ENCODE measurements around the gene NPDC1. TPM values are rescaled to one million over a fixed set of nuclear protein-coding genes. Genes with fewer than 3 reads are reported as not detected.

NPDC1 gene, protein sequence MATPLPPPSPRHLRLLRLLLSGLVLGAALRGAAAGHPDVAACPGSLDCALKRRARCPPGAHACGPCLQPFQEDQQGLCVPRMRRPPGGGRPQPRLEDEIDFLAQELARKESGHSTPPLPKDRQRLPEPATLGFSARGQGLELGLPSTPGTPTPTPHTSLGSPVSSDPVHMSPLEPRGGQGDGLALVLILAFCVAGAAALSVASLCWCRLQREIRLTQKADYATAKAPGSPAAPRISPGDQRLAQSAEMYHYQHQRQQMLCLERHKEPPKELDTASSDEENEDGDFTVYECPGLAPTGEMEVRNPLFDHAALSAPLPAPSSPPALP
- 9.5 and 11.6 TPM in 2 replicates for total RNA-seq (ENCODE audit: low replicate concordance)

DNA sequence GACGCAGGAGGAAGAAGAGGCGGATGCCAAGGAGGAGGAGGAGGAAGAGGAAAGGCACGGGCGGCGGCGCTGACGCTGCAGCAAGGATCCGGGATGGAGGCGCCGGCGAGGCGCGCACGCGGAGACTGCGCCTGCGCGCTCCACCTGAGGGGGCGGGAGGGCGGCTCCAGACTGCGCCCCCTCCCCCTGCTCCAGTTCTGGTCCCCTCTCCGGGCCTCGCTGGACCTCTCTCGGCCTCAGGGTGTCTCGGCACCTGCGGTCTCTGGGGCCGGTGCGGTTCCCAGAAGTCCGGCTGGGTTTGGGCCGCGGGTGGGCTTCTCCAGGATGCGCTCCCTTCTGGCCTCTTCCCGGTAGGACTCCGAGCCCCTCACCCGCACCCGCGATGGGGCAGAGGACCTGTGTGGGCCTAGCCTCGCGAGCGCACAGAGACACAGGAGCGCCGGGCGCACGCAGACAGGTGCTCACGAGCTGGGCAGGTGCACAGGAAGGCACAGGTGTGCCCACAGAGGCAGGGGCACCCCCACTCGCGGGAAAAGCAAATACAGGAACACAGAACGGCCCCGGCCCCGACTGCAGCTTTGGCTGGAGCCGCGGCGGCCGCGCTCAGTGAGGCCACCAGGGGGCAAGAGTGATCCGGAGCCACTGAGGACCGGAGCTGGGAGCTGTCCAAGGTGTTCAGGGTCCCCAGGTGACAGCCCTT lies at the start of gene NPDC1:
NPDC1 (minus strand) TSS at position 90 of the 700 bp plus-strand sequence. CDS start 188 bp downstream, outside the sequence.

DNA sequence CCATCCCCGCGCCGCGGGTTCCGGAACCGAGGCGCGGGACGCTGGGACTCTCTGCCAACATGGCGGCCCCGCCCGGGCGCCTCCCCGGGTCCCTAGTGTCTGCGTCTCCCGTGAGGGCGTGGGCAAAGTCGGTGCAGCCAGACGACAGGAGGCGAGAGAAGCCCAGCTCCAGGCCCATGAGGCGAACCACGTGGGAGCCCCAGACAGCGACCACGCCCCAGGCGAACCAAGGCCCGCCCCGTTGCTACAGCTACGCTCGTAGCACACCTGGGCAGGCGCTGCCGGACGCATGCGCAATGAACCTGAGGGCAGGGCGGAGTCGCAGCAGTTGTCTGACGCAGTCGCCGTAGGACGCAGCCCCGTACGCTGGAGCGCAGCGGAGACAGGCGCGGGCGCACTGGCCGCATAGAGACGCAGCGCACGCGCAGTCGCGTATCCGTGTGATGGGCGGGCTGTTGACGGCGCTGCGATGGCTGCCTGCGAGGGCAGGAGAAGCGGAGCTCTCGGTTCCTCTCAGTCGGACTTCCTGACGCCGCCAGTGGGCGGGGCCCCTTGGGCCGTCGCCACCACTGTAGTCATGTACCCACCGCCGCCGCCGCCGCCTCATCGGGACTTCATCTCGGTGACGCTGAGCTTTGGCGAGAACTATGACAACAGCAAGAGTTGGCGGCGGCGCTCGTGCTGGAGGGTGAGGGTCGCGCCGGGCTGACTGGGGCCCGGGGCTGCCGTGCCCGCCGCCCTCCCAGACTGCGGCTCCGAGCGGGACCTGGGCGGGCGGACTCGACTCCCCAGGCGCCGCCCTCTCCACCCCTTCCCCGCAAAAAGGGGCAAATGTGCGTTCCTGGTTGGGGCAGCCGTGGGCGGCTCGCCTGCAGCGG lies 40.8 kb upstream of the NPDC1 start, which contains the start of gene MAN1B1:
MAN1B1 (plus strand) TSS at position 455 of the 878 bp plus-strand sequence; CDS start at position 470, 15 bp downstream.

DNA sequence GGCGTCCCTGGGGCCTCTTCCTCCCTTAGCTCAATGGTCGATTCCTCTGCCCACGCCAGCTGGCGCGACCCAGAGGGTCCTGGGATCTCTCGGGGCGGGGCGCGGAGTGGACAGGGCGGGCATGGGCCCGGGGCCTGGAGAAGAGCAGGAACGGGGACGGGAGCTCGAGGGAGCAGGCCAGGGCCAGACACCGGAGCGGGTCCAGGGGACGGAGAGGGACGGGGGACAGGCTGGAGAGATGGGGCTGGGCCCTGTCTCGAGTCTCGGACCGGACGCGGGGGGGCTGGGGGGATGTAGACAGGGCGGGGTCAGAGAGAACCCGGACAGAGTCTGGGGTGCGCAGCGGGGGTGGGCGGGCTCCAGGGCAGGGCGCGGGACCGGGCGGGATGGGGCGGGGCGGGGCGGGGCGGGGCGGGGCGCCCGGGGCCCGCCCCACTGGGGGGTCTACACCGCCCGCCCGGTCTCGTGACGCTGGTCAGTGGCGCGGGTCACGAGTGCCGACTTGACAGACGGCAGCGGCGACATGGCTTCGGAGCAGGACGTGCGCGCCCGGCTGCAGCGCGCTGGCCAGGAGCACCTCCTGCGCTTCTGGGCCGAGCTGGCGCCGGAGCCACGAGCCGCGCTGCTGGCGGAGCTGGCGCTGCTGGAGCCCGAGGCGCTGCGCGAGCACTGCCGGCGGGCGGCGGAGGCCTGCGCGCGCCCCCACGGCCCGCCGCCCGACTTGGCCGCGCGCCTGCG lies 31.2 kb upstream of the NPDC1 start, which contains the start of gene UAP1L1:
UAP1L1 (plus strand) TSS at position 508 of the 738 bp plus-strand sequence; CDS start at position 524, 16 bp downstream.

GRCh38 chr9:137070201-137070905 lies 24.4 kb upstream of the NPDC1 start, which contains the start of gene SAPCD2:
SAPCD2 (minus strand) TSS chr9:137070557; CDS start chr9:137070460, 97 bp downstream.

GRCh38 chr9:137053944-137054931 lies 8.3 kb upstream of the NPDC1 start, which contains the start of gene ENTPD2:
ENTPD2 (minus strand) TSS chr9:137054061; CDS start chr9:137053997, 64 bp downstream.

GRCh38 chr9:137031904-137032640 lies 13.9 kb downstream of the NPDC1 start, which contains the start of gene FUT7:
FUT7 (minus strand) TSS chr9:137032088; CDS start chr9:137031991, 97 bp downstream.

GRCh38 chr9:137027369-137028262 lies 18.4 kb downstream of the NPDC1 start, which contains the start of gene ABCA2:
ABCA2 (minus strand) TSS chr9:137028237; CDS start chr9:137028140, 97 bp downstream.

GRCh38 chr9:136996361-136997292 lies 49.4 kb downstream of the NPDC1 start, which contains the start of gene CLIC3:
CLIC3 (minus strand) TSS chr9:136996568; CDS start chr9:136996543, 25 bp downstream.

DNA sequence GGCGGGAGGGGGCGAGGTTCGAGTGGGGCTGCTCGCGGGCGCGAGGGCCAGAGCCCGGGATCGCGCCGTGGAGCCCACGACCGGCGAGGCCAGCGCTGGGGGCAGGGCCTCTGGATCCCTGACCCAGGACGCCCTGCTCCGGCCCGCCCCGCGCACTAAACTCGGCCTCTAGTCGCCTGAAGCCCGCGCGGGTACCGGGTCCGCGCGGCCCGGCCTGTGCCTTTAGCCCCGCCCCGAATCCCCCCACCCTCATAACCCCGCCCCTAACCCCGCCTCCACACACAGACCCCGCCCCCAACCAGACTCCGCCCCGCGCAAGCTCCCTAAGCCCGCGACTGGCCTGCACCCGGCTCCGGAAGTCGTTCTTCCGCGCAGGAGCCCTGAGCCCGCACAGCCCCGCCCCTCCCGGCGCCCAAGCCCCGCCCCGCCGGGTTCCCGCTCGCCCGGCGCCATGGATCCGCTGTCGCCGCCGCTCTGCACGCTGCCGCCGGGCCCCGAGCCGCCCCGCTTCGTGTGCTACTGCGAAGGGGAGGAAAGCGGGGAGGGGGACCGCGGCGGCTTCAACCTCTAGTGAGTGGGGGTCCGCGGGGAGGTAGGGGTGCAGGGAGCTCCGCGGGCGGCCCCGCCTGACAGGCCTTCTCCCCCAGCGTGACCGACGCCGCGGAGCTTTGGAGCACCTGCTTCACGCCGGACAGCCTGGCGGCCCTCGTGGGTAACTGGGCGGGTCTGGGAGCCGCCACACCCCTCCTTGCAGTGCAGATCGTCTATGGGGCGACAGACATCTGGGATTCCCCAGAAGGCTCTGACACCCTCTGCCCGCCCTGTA lies 53.8 kb downstream of the NPDC1 start, which contains the start of gene PAXX:
PAXX (plus strand) TSS at position 430 of the 826 bp plus-strand sequence; CDS start at position 452, 22 bp downstream.

Other genes starting within 250 kb of the NPDC1 start
- gene CCDC183, start 249.8 kb downstream of the NPDC1 start, total RNA-seq (ENCODE audit: low replicate concordance), result 0.30 and 2.2 TPM in 2 replicates
- 45.7 and 60.1 TPM in 2 replicates for gene RABL6, start 238.2 kb downstream of the NPDC1 start, total RNA-seq (ENCODE audit: low replicate concordance)
- 0.90 and 1.6 TPM in 2 replicates for gene AJM1, start 203.7 kb downstream of the NPDC1 start, total RNA-seq (ENCODE audit: low replicate concordance)
- 229 and 269 TPM in 2 replicates for gene PHPT1, start 196.8 kb downstream of the NPDC1 start, total RNA-seq (ENCODE audit: low replicate concordance)
- 0.59 and 0.75 TPM in 2 replicates for gene MAMDC4, start 193.8 kb downstream of the NPDC1 start, total RNA-seq (ENCODE audit: low replicate concordance)
- 483 and 575 TPM in 2 replicates for gene EDF1, start 179.9 kb downstream of the NPDC1 start, total RNA-seq (ENCODE audit: low replicate concordance)
- gene TRAF2, start 159.7 kb downstream of the NPDC1 start, total RNA-seq (ENCODE audit: low replicate concordance), result 6.7 and 9.3 TPM in 2 replicates
- 139 and 223 TPM in 2 replicates for gene FBXW5, start 101.4 kb downstream of the NPDC1 start, total RNA-seq (ENCODE audit: low replicate concordance)
- not detected in 2 replicates for gene C8G, start 100.9 kb downstream of the NPDC1 start, total RNA-seq (ENCODE audit: low replicate concordance)
- not detected in 2 replicates for gene LCN12, start 93.9 kb downstream of the NPDC1 start, total RNA-seq (ENCODE audit: low replicate concordance)
- 1.1 and 33.0 TPM in 2 replicates for gene PTGDS, start 68.7 kb downstream of the NPDC1 start, total RNA-seq (ENCODE audit: low replicate concordance)
- 0.15 and 6.1 TPM in 2 replicates for gene LCNL1, start 63.2 kb downstream of the NPDC1 start, total RNA-seq (ENCODE audit: low replicate concordance)
- gene PAXX, start 53.8 kb downstream of the NPDC1 start, total RNA-seq (ENCODE audit: low replicate concordance), result 4.6 and 11.6 TPM in 2 replicates
- 1.3 and 4.6 TPM in 2 replicates for gene CLIC3, start 49.6 kb downstream of the NPDC1 start, total RNA-seq (ENCODE audit: low replicate concordance)
- gene ABCA2, start 17.9 kb downstream of the NPDC1 start, total RNA-seq (ENCODE audit: low replicate concordance), result 13.4 and 39.3 TPM in 2 replicates
- gene FUT7, start 14.1 kb downstream of the NPDC1 start, total RNA-seq (ENCODE audit: low replicate concordance), result not detected in 2 replicates
- gene ENTPD2, start 7.9 kb upstream of the NPDC1 start, total RNA-seq (ENCODE audit: low replicate concordance), result not detected in 2 replicates
- under 0.01 and 2.2 TPM in 2 replicates for gene SAPCD2, start 24.4 kb upstream of the NPDC1 start, total RNA-seq (ENCODE audit: low replicate concordance)
- 12.3 and 12.9 TPM in 2 replicates for gene UAP1L1, start 31.3 kb upstream of the NPDC1 start, total RNA-seq (ENCODE audit: low replicate concordance)
- gene MAN1B1, start 40.8 kb upstream of the NPDC1 start, total RNA-seq (ENCODE audit: low replicate concordance), result 69.0 and 76.6 TPM in 2 replicates
- 93.0 and 99.2 TPM in 2 replicates for gene DPP7, start 68.6 kb upstream of the NPDC1 start, total RNA-seq (ENCODE audit: low replicate concordance)
- gene GRIN1, start 93.0 kb upstream of the NPDC1 start, total RNA-seq (ENCODE audit: low replicate concordance), result under 0.01 TPM in 1 of 2 replicates, not detected in the other
- not detected in 2 replicates for gene LRRC26, start 123.9 kb upstream of the NPDC1 start, total RNA-seq (ENCODE audit: low replicate concordance)
- not detected in 2 replicates for gene TMEM210, start 125.9 kb upstream of the NPDC1 start, total RNA-seq (ENCODE audit: low replicate concordance)
- gene ANAPC2, start 142.4 kb upstream of the NPDC1 start, total RNA-seq (ENCODE audit: low replicate concordance), result 20.3 and 24.0 TPM in 2 replicates
- 52.3 and 82.1 TPM in 2 replicates for gene SSNA1, start 142.5 kb upstream of the NPDC1 start, total RNA-seq (ENCODE audit: low replicate concordance)
- gene TPRN, start 154.6 kb upstream of the NPDC1 start, total RNA-seq (ENCODE audit: low replicate concordance), result 1.5 and 4.6 TPM in 2 replicates
- gene TMEM203, start 159.5 kb upstream of the NPDC1 start, total RNA-seq (ENCODE audit: low replicate concordance), result 23.2 and 25.3 TPM in 2 replicates
- gene NDOR1, start 159.5 kb upstream of the NPDC1 start, total RNA-seq (ENCODE audit: low replicate concordance), result 1.6 and 3.2 TPM in 2 replicates
- gene RNF208, start 176.1 kb upstream of the NPDC1 start, total RNA-seq (ENCODE audit: low replicate concordance), result not detected in 2 replicates
- 0.12 and 0.30 TPM in 2 replicates for gene CYSRT1, start 179.0 kb upstream of the NPDC1 start, total RNA-seq (ENCODE audit: low replicate concordance)
- under 0.01 TPM in 1 of 2 replicates, not detected in the other for gene RNF224, start 181.3 kb upstream of the NPDC1 start, total RNA-seq (ENCODE audit: low replicate concordance)
- not detected in 2 replicates for gene SLC34A3, start 184.7 kb upstream of the NPDC1 start, total RNA-seq (ENCODE audit: low replicate concordance)
- gene TUBB4B, start 195.1 kb upstream of the NPDC1 start, total RNA-seq (ENCODE audit: low replicate concordance), result 117 and 143 TPM in 2 replicates
- gene STPG3, start 205.1 kb upstream of the NPDC1 start, total RNA-seq (ENCODE audit: low replicate concordance), result not detected in 2 replicates
- 51.3 and 54.2 TPM in 2 replicates for gene NELFB, start 209.2 kb upstream of the NPDC1 start, total RNA-seq (ENCODE audit: low replicate concordance)
- 1.9 and 16.6 TPM in 2 replicates for gene TOR4A, start 231.5 kb upstream of the NPDC1 start, total RNA-seq (ENCODE audit: low replicate concordance)

All from smooth muscle cell of the coronary artery (primary cell).